OCI-LY3 (cell line): ENCODE results near the gene VEGFD.

Experiments used
- CTCF ChIP-seq: fragments of 200-600, 300-600 bp; sonication (generic); IDR thresholded peaks from 2 replicates; pipeline ENCODE4 v1.5.1; 2014; ENCODE audit warnings: antibody characterized with exemption, low read length, low read depth
- EZH2phosphoT487 ChIP-seq: fragments of 200-600 bp; shearing (Covaris generic); IDR thresholded peaks from 2 replicates; pipeline ENCODE4 v1.6.1; 2018; ENCODE audit warnings: antibody characterized with exemption, mixed run types, low read depth

- TF ChIP-seq CTCF (no peak), EZH2phosphoT487 (no peak)
Observed at GRCh38 chrX:15410947-15411346, 26.7 kb upstream of the VEGFD start.
